HEK293 (cell line): ENCODE measurements around the gene STPG2.

ENCODE experiments used
- YY1 ChIP-seq: fragments of 450-650 bp; formaldehyde crosslinking; IDR thresholded peaks from 2 replicates; pipeline ENCODE4 v1.5.1; 2018; ENCODE audit warnings: missing biosample characterization, missing genetic modification characterization
- TF ChIP-seq, protein P1 (sequence below): fragments of 450-650 bp; formaldehyde crosslinking; IDR thresholded peaks from 2 replicates; pipeline ENCODE4 v1.5.1; 2016; ENCODE audit warnings: missing biosample characterization, missing genetic modification characterization

GRCh38 chr4:97912156-97912555, 231.1 kb downstream of the STPG2 start:
- TF ChIP-seq, protein P1, sequence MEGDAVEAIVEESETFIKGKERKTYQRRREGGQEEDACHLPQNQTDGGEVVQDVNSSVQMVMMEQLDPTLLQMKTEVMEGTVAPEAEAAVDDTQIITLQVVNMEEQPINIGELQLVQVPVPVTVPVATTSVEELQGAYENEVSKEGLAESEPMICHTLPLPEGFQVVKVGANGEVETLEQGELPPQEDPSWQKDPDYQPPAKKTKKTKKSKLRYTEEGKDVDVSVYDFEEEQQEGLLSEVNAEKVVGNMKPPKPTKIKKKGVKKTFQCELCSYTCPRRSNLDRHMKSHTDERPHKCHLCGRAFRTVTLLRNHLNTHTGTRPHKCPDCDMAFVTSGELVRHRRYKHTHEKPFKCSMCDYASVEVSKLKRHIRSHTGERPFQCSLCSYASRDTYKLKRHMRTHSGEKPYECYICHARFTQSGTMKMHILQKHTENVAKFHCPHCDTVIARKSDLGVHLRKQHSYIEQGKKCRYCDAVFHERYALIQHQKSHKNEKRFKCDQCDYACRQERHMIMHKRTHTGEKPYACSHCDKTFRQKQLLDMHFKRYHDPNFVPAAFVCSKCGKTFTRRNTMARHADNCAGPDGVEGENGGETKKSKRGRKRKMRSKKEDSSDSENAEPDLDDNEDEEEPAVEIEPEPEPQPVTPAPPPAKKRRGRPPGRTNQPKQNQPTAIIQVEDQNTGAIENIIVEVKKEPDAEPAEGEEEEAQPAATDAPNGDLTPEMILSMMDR (tag by site-specific recombination), result no peak
- no peak for TF ChIP-seq YY1
